ENCODE measurements around the gene BICC1.

DNA sequence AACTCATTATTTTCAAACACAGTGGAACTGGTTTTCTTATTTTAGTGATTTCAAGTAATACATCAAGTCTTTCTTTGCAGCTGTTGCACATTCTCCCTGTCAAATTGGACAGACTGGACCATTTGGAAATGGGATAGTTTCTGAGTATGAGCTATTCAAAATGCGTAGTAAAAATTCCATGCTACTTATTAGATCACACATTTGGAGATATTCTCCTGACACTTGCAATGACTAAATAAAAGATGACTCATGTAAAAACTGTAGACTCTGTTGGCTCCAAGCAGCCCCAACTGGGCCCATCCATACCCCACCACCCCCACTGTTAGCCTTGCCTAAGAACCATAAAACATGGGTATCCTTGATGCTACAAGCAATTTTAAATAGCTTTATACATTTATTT, 25.9 kb upstream of the BICC1 start:
- TF ChIP-seq EP300 (IDR thresholded peaks at IDR 0.05) (no peak), POLR2A (IDR thresholded peaks at IDR 0.05) (no peak)
- TF ChIP-seq, protein P1, sequence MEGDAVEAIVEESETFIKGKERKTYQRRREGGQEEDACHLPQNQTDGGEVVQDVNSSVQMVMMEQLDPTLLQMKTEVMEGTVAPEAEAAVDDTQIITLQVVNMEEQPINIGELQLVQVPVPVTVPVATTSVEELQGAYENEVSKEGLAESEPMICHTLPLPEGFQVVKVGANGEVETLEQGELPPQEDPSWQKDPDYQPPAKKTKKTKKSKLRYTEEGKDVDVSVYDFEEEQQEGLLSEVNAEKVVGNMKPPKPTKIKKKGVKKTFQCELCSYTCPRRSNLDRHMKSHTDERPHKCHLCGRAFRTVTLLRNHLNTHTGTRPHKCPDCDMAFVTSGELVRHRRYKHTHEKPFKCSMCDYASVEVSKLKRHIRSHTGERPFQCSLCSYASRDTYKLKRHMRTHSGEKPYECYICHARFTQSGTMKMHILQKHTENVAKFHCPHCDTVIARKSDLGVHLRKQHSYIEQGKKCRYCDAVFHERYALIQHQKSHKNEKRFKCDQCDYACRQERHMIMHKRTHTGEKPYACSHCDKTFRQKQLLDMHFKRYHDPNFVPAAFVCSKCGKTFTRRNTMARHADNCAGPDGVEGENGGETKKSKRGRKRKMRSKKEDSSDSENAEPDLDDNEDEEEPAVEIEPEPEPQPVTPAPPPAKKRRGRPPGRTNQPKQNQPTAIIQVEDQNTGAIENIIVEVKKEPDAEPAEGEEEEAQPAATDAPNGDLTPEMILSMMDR (IDR thresholded peaks at IDR 0.05) = no peak
